Astrocyte of the cerebellum (primary cell): Measurements from ENCODE around the gene ECHDC1.
A peak's percentile ranks its signal among the peaks of the same experiment; 100 is the strongest.
"Not testable (repeated sequence)": the region's sequence is repeated elsewhere in the genome, so short reads cannot be mapped to it uniquely, and the experiment has no call there.

Experiments
- DNase-seq: peaks from one replicate; pipeline ENCODE4 v3.0.0-alpha.2; 2011; ENCODE audit warnings: low read depth
- H3K4me3 ChIP-seq: 2 replicates; pipeline ENCODE4 v1.5.1; 2011; ENCODE audit warnings: mild to moderate bottlenecking, low read depth, low read length, moderate library complexity
- CTCF ChIP-seq: IDR thresholded peaks from 2 replicates; pipeline ENCODE4 v1.5.1; 2012; ENCODE audit warnings: low read length, low read depth, moderate library complexity, mild to moderate bottlenecking; ENCODE audit errors: missing control alignments
- in situ Hi-C: cut with HindIII; loops from 2 replicates; pipeline ENCODE4 v1.10.0; 2017; ENCODE audit warnings: low sequenced_read_pairs

Gene ECHDC1

GRCh38 chr6:127342946-127343808 is at the start of gene ECHDC1:
ECHDC1 (minus strand) TSS chr6:127343609; CDS start chr6:127331028, 12,581 bp downstream.
- TF ChIP-seq CTCF = no peak
- in situ Hi-C loops = no loop called here
- no peak for DNase-seq
- peak within 1 kb of the TSS; percentile 76 for H3K4me3 ChIP-seq

- TF ChIP-seq CTCF = no peak
- no peak for DNase-seq
- H3K4me3 ChIP-seq = no peak overlapping the region
- in situ Hi-C loops = no loop called here
Measured at GRCh38 chr6:127392301-127392700, 48.9 kb upstream of the ECHDC1 start.

- no peak for TF ChIP-seq CTCF
- H3K4me3 ChIP-seq = no peak overlapping the region
- in situ Hi-C loops = no loop called here
- DNase-seq = no peak
Measured at GRCh38 chr6:127391094-127391953, 47.9 kb upstream of the ECHDC1 start.

- no peak for DNase-seq
- in situ Hi-C loops = no loop called here
- TF ChIP-seq CTCF = no peak
- no peak overlapping the region for H3K4me3 ChIP-seq
Measured at GRCh38 chr6:127389706-127390105, 46.3 kb upstream of the ECHDC1 start.

- no peak overlapping the region for H3K4me3 ChIP-seq
- TF ChIP-seq CTCF = no peak
- no peak for DNase-seq
- in situ Hi-C loops = no loop called here
Measured at GRCh38 chr6:127385668-127386430, 42.4 kb upstream of the ECHDC1 start.

GRCh38 chr6:127384848-127385247 is 41.4 kb upstream of the ECHDC1 start:
- in situ Hi-C loops, H3K4me3 ChIP-seq, DNase-seq: not testable (repeated sequence)
